ENCODE measurements around the gene PATE2. TPM values are rescaled to one million over a fixed set of nuclear protein-coding genes. Genes with fewer than 3 reads are reported as not detected.

Gene PATE2
- total RNA-seq, 1 donor from 2014 or later, result not detected

DNA sequence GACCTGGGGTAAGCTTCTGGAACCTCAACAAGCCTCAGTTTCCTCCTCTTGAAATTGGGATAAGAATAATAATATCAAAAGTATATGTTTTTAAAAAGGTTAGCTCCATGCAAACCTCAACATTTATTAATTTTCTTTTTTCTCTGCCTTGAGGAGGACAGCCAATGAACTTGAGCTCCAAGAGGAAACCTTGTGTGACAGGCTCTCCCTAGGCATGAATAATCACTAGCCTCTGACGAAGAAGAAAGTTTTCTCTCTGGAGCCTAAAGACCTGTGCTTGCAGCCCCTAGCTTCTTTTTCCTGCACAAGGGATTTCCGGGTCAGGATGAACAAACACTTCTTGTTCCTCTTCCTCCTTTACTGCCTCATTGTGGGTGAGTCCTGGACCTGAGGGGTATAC lies 9.2 kb upstream of the PATE2 start, which contains the start of gene PATE3:
TSS of gene PATE3 (plus strand) at position 301 of the 400 bp plus-strand sequence. CDS start at position 326, 25 bp downstream.
- H3K4me3 ChIP-seq, result no peak within 1 kb of the TSS
- H3K27me3 ChIP-seq, result no peaks in the 10 kb centered on the region
- ATAC-seq, result no peak
- no peaks in the 10 kb centered on the region for H3K4me1 ChIP-seq
- H3K36me3 ChIP-seq, result no peaks in the 10 kb centered on the region
- DNase-seq, result no peak
- H3K27ac ChIP-seq, result no peak within 1 kb of the TSS
- TF ChIP-seq, protein P1, sequence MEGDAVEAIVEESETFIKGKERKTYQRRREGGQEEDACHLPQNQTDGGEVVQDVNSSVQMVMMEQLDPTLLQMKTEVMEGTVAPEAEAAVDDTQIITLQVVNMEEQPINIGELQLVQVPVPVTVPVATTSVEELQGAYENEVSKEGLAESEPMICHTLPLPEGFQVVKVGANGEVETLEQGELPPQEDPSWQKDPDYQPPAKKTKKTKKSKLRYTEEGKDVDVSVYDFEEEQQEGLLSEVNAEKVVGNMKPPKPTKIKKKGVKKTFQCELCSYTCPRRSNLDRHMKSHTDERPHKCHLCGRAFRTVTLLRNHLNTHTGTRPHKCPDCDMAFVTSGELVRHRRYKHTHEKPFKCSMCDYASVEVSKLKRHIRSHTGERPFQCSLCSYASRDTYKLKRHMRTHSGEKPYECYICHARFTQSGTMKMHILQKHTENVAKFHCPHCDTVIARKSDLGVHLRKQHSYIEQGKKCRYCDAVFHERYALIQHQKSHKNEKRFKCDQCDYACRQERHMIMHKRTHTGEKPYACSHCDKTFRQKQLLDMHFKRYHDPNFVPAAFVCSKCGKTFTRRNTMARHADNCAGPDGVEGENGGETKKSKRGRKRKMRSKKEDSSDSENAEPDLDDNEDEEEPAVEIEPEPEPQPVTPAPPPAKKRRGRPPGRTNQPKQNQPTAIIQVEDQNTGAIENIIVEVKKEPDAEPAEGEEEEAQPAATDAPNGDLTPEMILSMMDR (IDR thresholded peaks at IDR 0.05), result no peak
- intact Hi-C loops (cut with DNase I), result no loop called here
- H3K9me3 ChIP-seq, result no peaks in the 10 kb centered on the region

GRCh38 chr11:125784678-125785077 lies 6.0 kb upstream of the PATE2 start:
- TF ChIP-seq, protein P1 (IDR thresholded peaks at IDR 0.05), result no peak
- H3K27me3 ChIP-seq, result no peaks in the 10 kb centered on the region
- H3K27ac ChIP-seq, result no peak overlapping the region
- H3K9me3 ChIP-seq, result no peaks in the 10 kb centered on the region
- DNase-seq (no peak), ATAC-seq (no peak)
- no peaks in the 10 kb centered on the region for H3K4me1 ChIP-seq
- no peaks in the 10 kb centered on the region for H3K36me3 ChIP-seq
- intact Hi-C loops (cut with DNase I), result no loop called here
- H3K4me3 ChIP-seq, result no peak overlapping the region

- TF ChIP-seq, protein P1 (IDR thresholded peaks at IDR 0.05), result no peak
- Histone ChIP-seq H3K36me3 (no peaks in the 10 kb centered on the region), H3K27me3 (no peaks in the 10 kb centered on the region), H3K27ac (no peak overlapping the region), H3K4me1 (no peaks in the 10 kb centered on the region), H3K9me3 (no peaks in the 10 kb centered on the region), H3K4me3 (no peak overlapping the region)
- ATAC-seq (no peak), DNase-seq (no peak)
- intact Hi-C loops (cut with DNase I), result no loop called here
Observed at GRCh38 chr11:125777309-125777708, 1.3 kb downstream of the PATE2 start.

DNA sequence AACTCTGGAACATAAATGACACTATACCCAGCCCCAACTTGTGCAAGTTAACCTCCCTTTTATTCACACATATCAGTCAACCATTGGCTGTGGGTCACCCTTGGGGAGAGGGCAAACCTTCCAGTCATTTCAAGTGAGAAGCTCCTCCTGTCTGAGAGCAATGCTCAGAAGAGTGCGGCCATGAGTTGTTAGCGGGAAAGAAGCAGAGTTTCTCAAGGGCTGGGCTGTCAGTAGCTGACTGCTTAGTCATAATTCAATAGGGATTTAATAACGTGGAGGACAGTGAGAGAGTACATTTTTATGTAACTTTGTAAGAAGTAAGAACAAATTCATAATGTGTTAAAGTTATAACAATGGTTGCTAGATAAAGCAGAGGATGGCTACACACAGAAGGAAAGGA lies 5.1 kb downstream of the PATE2 start:
- TF ChIP-seq, protein P1 (IDR thresholded peaks at IDR 0.05), result no peak
- no peak overlapping the region for H3K27ac ChIP-seq
- intact Hi-C loops (cut with DNase I), result no loop called here
- DNase-seq (no peak), ATAC-seq (no peak)
- no peaks in the 10 kb centered on the region for H3K27me3 ChIP-seq
- no peaks in the 10 kb centered on the region for H3K4me1 ChIP-seq
- H3K9me3 ChIP-seq, result no peaks in the 10 kb centered on the region
- H3K36me3 ChIP-seq, result no peaks in the 10 kb centered on the region
- no peak overlapping the region for H3K4me3 ChIP-seq

GRCh38 chr11:125772834-125773505 lies 5.7 kb downstream of the PATE2 start:
- ATAC-seq (no peak), DNase-seq (no peak)
- no peaks in the 10 kb centered on the region for H3K9me3 ChIP-seq
- no peak overlapping the region for H3K27ac ChIP-seq
- TF ChIP-seq, protein P1 (IDR thresholded peaks at IDR 0.05), result no peak
- intact Hi-C loops (cut with DNase I), result no loop called here
- H3K4me1 ChIP-seq, result no peaks in the 10 kb centered on the region
- no peaks in the 10 kb centered on the region for H3K27me3 ChIP-seq
- H3K4me3 ChIP-seq, result no peak overlapping the region
- no peaks in the 10 kb centered on the region for H3K36me3 ChIP-seq
